Pons (tissue), 1 donor: ENCODE results near the gene IER3.
A peak's percentile ranks its signal among the peaks of the same experiment; 100 is the strongest.
"Not testable (repeated sequence)": the region's sequence is repeated elsewhere in the genome, so short reads cannot be mapped to it uniquely, and the experiment has no call there.

Source experiments
- DNase-seq: peaks from one replicate; pipeline ENCODE4 v3.0.0-alpha.2; 2016; ENCODE audit warnings: low spot score

IER3 gene

GRCh38 chr6:30768634-30769087, 24.3 kb upstream of the IER3 start:
- DNase-seq: no peak

- DNase-seq: no peak
Measured at GRCh38 chr6:30767944-30768301, 23.6 kb upstream of the IER3 start.

- DNase-seq: no peak
Measured at GRCh38 chr6:30767158-30767943, 23.0 kb upstream of the IER3 start.

- no peak for DNase-seq
Measured at GRCh38 chr6:30766461-30767157, 22.3 kb upstream of the IER3 start.

- not testable (repeated sequence) for DNase-seq
Measured at GRCh38 chr6:30765495-30765894, 21.1 kb upstream of the IER3 start.

- DNase-seq: not testable (repeated sequence)
Measured at GRCh38 chr6:30764490-30765043, 20.2 kb upstream of the IER3 start.

- DNase-seq: no peak
Measured at GRCh38 chr6:30763618-30764489, 19.5 kb upstream of the IER3 start.

GRCh38 chr6:30763155-30763617, 18.8 kb upstream of the IER3 start:
- no peak for DNase-seq

GRCh38 chr6:30761791-30762429, 17.6 kb upstream of the IER3 start:
- no peak for DNase-seq

- no peak for DNase-seq
Measured at GRCh38 chr6:30760549-30760948, 16.2 kb upstream of the IER3 start.

GRCh38 chr6:30759575-30760239, 15.4 kb upstream of the IER3 start:
- no peak for DNase-seq

- DNase-seq: no peak
Measured at GRCh38 chr6:30757261-30757904, 13.0 kb upstream of the IER3 start.

- not testable (repeated sequence) for DNase-seq
Measured at GRCh38 chr6:30756405-30757003, 12.2 kb upstream of the IER3 start.

- no peak for DNase-seq
Measured at GRCh38 chr6:30754631-30755030, 10.3 kb upstream of the IER3 start.

- DNase-seq: peak; percentile 68
Measured at GRCh38 chr6:30752157-30752927, 8.0 kb upstream of the IER3 start.

- DNase-seq: no peak
Measured at GRCh38 chr6:30750379-30750668, 6.0 kb upstream of the IER3 start.

GRCh38 chr6:30749554-30750378, 5.4 kb upstream of the IER3 start:
- DNase-seq: no peak

GRCh38 chr6:30748851-30749540, 4.6 kb upstream of the IER3 start:
- no peak for DNase-seq
